ENCODE data around the gene EML4.

- TF ChIP-seq CTCF (IDR thresholded peaks at IDR 0.05; ENCODE audit: insufficient read depth, low read length) (no peak), POLR2AphosphoS5 (IDR thresholded peaks at IDR 0.05; ENCODE audit: low read depth) (no peak), REST (IDR thresholded peaks at IDR 0.05; ENCODE audit: insufficient replicate concordance, low read depth) (no peak)
Observed at GRCh38 chr2:42211291-42211690, 42.1 kb downstream of the EML4 start.
